Cardiac septum (tissue), 1 donor: ENCODE data around the gene INSC. TPM values are rescaled to one million over a fixed set of nuclear protein-coding genes. Genes with fewer than 3 reads are reported as not detected.

Source experiments
- DNase-seq: peaks from one replicate; pipeline ENCODE4 v3.0.0-alpha.2; 2020; ENCODE audit warnings: low spot score
- intact Hi-C: fragments of 100-400 bp; cut with DNase I; formaldehyde crosslinking; loops from one replicate; pipeline ENCODE4 v1.14.0; 2022
- total RNA-seq: library from RNA; stranded (reverse); fragmentation: NEBNext Ultra II Directional; extraction: Animal tissue kit (Norgen Biotek cat#: 25700); gene quantifications from one replicate; pipeline ENCODE4 v1.2.1, GENCODE V29; 2021
- donor health status: DM: no; HTN: no; CAD: no.

The INSC gene
- total RNA-seq, 1 donor from 2014 or later, result 0.22 TPM

DNA sequence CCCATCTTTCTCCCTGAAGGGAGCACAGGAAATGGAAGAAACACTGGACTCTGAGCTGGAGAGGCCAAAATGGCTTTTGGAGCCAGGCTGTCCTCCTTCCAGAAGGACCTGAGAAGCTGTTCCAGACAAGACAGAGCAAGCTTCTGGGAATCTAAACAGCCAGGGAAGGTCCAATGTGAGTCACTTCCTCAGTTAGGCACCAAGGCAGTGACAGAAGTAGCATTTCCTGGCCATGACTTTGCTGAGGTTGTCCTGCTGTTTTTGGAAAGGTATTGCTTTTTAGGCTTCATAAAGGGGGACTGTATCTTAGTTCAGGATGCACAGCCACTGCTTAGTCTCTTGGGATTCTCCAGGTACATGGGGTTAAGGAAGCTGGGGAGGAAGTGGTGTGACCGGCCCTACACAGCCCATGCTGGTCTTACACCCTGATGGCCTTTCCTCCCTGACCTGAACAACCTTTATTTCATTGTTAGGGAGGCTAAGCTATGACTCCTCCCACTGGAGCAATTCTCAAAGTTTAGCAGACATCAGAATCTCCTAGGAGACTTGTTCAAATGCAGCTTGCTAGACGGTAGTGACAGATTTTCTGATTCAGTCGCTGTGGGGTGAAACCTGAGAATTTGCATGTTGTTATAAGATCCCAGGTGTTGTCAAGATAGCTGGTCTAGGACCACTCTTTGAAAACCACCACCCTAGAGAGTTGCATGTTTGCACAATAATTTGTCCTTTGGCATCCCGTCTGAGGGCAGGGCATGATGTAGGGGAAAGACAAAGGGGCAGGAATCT, 6.8 kb upstream of the INSC start:
- intact Hi-C loops, result no loop called here

DNA sequence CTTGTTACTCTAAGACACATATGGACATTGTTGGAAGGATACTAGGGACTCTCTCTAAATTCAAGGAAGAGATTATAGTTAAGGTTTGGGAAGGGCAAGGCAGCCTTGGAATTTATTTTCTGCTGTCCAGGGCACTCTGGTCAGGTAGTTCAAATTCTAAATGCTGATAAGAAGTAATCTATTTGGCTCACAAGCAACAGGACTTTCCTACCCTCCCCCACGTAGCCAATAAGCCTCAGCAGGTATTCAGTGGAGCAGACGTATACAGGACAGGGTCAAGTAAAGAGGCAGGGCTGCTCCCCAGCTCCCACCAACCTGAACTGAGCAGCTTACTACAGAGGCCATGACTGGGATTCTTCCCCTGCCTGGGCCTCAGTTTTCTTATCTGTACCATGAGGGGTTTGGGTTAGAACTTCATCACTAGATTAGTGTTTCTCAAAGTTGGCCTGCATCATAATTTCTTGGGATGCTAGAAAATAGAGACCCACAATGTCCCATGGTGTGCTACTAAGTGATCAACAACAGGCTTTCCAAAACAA, 6.1 kb upstream of the INSC start:
- no peak for DNase-seq
- intact Hi-C loops, result no loop called here

More for the DNA sequence above, 6.8 kb upstream of the INSC start:
- no peak for DNase-seq

DNA sequence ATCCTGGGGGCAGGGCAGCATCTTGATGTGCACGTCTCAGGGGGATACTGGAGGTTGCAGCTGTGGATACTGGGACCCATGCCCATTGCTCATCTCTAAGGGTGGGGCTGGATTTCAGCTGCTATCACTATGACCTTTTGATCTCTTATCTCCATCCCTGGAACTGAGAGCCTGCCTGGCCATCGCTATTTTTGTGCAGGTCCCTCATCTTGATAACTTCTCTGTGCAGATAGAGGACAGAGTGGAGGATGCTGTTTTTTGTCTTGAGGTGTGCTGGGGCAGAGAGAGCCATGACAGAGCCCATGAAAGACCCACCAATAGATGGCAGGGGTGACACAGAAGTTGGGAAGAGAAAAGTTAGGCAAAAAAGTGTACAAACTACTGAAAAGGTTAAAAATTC, 5.1 kb upstream of the INSC start:
- no peak for DNase-seq
- intact Hi-C loops, result no loop called here

DNA sequence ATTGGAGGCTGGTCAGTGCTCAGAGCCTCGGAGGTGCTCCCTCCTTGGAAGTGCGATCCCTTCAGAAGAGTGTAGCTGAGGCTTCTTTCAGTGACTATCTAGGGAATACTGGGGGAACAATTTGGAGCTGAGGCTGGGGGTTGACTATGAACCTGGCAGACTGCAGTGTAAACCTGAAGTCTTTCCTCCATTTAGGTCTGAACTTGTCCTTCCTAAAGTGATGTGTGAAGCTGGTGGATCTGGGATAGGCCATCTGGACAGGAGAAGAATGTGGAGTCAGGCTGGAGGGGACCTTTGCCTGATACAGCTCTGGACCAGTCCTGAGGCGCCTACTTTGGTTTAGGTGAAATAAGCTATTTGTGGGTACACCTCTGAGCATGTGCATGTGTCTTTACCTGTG, 3.5 kb upstream of the INSC start:
- intact Hi-C loops, result no loop called here
- DNase-seq, result no peak

DNA sequence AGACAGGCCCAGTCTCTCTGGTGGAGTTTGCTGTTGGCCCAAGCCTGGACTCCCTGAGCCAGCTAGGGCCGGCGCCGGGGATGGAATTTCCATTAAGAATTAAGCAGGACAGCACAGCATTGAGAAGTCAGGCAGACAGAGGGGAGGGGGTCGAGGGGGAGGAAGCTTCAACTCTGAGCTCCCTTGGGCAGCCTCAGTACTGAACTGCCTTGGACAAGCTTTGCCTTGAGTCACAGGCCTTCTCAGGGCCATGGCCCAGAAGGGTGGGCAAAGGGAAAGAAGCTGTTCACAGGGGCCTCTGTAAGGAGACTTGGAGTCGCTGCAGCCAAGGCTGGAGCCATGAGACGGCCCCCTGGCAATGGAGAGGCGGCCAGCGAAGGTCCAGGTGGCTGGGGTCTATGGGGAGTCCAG, 2.6 kb upstream of the INSC start:
- no peak for DNase-seq
- intact Hi-C loops, result no loop called here

DNA sequence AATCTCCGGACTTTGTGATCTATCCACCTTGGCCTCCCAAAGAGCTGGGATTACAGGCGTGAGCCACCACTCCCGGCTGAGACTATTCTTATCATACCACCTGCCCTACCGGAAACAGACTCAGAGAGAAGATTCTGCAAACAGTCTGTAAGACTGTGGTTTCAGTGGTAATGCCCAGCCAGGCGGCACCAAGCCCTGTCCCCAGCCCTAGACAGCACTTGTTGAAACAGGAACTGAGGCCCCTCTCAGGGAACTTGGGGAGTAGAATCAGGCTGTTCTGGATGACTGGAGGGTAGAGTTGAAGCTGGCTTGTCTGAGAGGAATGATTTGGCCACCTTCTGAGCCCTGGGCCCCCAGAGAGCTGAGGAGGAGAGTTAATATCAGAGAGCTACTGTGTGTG, 1.3 kb upstream of the INSC start:
- no peak for DNase-seq
- intact Hi-C loops, result no loop called here

DNA sequence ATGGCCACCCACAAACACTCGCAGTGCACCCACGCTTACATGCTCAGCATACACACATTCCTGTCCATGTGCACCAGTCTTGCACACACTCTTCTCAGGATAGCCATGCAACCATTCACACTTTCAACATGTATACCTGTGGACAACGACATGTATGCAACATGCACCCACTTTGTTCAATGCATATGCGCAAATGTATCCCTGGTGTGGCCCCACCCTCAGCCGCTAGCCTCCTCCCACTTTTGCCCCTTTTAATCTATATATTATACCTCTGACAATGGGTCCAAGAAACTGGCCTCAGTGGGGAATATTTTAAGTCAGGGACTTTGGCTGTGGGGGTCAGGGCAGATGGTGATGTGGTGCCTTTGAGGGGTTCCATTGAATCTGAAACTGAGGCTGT, 963 bp downstream of the INSC start:
- intact Hi-C loops, result no loop called here
- no peak for DNase-seq

DNA sequence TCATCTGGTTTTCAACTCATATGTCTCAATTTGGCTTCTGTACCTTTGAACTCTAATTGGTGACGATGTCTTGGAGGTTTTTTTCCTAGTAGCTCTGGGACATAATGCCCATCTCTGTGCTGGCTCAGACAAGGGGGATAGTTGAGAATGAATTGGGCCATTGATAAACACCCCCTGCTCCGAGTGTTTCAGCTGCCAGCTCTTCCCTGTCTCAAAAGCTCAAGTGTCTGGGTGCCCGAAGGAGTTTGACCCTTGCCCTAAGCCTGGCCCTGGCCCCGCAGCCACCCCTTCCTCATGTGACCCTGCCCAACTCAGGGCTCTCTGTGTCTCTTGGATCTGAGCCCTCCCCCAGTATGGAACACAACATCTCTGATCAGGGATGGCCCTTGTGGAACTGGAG, 3.0 kb downstream of the INSC start:
- no peak for DNase-seq

DNA sequence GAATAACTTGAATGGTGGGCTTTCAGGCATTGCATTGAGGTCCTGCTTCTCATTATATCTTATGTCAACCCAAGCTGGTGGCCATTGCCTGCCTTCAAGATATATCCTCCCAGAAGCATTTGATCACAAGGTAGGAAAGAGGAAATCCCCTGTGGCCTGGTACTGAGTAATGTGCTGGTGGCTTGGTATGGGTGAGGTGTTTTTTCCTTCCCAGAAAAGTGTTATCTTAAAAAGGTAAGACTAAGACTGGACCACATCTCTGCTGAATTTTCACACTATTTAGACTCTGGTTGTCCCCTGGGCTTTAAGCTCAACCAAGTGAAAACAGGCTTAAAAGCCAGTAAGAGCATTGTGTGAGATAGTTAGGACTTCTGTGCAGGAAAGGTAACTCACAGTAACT, 3.7 kb downstream of the INSC start:
- intact Hi-C loops, result no loop called here
- no peak for DNase-seq

More for the DNA sequence above, 3.0 kb downstream of the INSC start:
- intact Hi-C loops, result no loop called here

DNA sequence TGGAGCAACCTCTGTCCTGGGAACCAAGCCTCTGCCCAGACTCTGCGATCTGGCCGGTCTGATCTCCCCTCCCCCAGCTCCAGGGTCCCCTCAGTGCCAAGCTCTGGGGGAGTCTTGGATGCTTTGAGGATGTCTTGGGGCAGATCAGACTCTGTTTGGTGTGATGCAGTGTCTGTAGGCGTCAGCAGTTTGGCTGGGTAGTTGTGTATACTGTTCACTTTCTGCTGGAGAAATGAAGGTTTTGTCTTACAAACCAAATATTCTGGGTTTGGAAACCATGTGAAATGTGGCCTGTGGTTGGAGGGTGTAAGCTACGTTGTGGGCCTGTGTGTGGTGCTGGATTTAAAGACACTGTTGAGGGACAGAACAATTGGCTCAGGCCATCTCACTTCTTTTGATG, 4.6 kb downstream of the INSC start:
- DNase-seq, result no peak
- intact Hi-C loops, result no loop called here

DNA sequence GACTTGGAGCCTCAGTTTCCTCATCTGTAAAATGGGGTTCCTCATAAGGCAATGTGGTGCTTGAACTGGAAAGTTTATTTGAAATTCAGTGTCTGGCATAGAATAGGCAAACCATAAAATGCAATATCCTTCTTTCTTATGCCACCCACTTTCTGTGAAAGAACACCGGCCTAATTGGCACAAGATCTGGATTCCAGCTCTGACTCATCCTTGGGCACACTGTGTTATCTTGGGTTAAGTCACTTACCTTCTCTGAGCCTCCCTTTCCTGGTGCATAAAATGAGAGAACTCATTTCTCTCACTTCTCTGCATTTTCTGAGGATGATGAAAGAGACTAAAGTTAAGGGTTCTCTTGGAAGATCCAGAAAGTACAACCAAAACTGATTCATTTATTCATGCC, 5.1 kb downstream of the INSC start:
- no peak for DNase-seq
- intact Hi-C loops, result no loop called here

DNA sequence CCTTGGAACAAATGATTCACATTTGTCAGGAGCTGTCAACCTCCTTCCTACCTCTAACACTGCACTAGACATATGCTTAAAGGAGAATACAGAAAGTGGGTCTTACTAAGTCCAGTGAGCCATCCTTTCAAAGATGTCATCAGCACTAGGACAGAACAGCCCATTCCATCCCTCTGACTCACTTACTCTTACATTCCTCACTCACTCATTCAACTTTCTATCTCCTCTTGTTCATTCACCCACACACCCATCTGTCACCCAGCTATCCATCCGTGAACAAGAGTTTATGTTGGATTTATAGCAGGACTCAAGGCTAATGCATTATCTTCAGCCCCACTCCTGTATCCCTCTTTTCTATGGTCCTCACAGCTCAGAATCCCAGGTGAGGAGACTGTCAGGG, 9.1 kb downstream of the INSC start:
- intact Hi-C loops, result no loop called here
- no peak for DNase-seq

DNA sequence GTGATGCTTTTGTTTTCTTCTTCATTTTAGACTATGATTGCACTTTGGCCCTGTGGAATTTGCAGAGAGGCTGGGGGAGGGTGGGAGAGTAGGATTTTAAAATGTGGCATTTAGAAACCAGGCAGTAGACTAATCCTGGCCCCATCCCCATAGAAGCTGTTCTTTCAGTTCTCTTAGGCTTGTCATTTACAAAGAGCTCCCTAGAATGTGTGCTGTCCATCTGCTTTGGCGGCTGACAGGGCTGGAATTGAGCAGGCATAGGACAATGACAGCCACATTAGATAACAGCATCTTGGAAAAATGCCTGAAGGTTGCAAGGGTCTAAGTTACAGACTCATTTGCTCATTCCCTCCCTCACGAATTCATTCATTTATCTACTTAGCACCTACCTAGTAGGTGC, 9.8 kb downstream of the INSC start:
- no peak for DNase-seq
- intact Hi-C loops, result no loop called here

DNA sequence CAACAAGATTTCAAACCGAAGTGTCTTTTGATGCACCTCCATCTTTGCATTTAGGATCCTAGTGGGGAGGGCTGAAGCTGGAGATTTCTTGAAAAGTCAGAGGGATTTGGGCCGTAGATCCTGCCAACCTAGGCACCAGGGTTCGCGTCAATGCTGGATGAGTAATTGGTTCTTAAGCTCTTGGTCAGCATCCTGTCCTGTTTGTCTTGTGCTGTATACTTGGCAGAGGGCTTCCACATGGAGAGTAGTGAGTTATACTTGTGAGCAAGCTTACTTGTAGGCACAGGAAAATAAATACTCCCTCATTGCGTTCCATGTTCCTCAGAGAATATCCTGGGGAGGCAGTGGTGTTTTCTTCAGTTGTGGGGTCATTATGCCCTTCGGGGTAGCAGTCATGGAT, 12.6 kb downstream of the INSC start:
- intact Hi-C loops, result no loop called here
- DNase-seq, result no peak

DNA sequence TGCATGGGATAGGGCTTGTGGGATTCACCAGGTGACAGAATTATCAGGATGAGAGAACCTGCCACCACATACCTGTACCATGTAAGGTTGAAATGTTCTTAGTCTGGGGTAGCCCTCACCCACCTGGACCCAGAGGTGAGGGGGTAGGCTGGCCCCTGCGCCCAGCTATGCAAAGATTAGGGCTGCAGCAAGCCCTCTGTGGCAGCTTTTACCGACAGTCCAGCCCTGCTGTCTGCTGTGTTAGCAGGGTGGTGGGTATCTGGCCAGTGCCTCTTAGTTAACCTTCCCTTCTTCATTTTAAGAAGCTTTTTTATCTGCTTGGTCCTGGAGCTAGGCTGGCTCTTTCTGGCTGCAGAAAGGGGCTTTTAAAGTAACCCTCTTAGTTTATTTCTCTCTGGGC, 13.9 kb downstream of the INSC start:
- intact Hi-C loops, result no loop called here
- no peak for DNase-seq

DNA sequence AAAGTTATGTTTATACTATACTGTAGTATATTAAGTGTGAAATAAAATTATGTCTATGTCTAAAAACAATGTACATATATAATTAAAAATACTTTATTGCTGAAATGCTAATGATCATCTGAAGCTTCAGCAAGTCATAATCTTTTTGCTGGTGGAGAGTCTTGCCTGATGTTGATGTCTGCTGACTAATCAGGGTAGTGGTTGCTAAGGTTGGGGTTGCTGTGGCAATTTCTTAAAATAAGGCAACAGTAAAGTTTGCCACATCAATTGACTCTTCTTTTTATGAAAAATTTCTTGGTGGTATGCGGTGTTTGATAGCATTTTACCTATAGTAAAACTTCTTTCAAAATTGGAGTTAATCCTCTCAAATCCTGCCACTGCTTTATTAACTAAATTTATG, 21.4 kb downstream of the INSC start:
- no peak for DNase-seq
- intact Hi-C loops, result no loop called here

DNA sequence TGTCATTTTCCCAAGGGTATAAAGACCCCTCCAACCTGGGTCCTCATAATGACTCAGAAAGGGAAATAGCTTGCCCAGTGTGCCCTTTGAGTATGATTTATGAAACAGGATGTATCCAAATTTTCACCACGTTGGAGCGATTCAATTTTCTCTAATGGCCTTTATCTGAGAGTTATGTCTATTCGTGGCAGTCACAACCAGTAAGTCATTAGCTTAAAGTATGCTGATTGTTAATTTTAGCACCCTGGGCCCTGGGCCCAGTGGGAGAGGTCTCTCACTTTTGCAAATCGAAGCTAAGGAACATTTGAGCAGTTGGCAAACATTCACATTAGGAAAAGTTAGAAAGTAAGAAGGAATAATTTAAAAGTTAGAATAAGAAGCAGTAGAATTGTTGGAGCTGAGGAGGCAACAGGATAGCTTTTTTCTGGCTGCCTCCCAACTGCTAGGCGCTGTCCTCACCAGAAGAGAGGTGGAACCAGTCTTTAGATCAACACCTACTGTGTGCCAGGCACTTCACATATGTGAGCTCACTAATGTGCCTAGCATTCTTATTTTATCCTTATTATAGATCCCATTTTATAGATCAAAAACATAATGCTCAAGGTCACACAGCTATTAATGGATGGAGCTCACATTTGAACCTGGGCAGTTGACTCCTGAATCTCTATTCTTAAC, 24.5 kb downstream of the INSC start:
- DNase-seq, result no peak
- intact Hi-C loops, result no loop called here

DNA sequence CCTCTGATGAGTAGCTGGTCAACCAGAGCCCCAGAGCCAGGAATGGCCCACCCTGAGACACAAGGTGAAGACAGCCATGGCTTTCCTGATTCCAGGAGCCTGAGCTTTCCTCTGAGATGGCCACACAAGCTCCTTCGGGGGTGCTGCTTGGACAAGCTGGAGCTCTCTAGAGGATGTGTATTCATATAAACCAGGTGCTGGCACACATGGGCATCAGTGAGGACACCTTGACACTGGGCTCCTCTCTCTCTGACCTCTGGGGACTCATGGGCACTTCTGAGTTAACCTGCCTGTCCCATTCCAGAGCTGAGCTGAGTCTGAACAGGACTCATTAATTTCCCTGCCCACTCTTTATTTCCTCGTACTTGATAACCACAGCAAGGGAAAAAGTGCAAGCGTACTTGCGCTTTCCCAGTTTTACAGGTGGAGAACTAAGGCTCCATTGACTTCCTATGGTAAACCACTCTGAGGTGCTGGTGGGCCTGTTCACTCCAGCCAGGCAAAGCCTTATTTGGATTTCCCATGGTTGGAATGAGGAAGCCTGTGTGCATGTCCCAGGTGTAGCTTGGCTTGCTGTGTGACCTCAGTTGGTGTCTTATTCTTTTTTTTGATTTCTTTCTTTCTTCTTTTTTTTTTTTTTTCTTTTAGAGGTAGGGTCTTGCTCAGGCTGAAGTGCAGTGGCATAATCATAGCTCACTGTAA, 25.4 kb downstream of the INSC start:
- DNase-seq, result no peak
- intact Hi-C loops, result no loop called here

DNA sequence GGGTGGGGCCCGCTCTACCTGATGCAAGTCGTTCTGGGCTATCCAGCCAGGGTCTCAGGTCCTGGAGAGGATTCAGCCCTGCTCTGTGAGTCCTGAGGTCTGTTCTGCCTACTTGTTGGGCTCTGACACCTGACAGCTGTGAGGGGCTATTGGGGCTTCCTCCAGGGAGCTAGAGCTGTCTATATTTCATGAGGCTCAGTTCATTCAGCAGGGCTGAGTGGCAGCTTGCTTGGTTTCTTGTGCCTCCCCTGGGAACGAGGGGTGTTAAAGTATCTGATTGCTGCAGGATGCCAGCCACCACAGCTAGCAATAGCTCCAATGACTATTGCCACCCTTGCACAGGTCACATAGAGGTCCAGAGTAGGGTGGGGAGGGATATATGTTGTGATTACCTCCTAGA, 26.7 kb downstream of the INSC start:
- intact Hi-C loops, result no loop called here
- no peak for DNase-seq

DNA sequence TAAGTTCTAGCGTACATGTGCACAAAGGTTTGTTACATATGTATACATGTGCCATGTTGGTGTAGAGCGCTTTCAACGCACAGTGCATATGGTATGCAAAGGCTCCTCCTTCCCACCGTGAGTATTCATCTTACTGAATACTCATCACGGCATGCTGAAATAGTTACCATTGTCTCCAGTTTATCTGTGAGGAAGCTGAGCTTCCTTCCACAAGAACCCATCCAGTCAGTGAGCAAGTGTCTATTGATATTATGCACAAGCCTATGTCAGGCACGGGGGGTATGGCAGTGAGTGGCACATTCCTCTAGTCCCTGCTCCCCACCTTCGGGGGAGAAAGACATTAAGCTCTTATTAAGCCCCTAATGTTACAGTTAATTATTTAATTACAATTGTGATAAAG, 28.1 kb downstream of the INSC start:
- DNase-seq, result no peak
- intact Hi-C loops, result no loop called here

DNA sequence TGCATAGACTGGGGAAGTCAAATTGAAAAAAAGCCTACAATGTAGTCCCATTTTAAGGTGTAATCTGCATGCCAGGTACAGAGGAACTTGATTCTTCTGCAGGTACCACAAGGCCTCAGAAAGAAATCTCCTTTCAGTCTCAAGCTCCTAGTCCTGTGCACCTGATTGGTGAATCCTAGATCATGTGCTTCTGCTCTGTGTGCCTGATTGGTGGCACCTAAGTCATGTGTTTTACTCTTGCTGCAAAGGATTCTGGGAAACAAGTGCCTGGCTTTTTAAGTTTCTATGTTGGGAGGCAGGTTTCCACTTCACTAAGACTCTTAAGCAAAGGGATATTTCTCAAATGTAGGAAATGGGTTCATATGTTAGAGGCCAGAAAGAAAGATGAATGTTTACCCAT, 29.1 kb downstream of the INSC start:
- intact Hi-C loops, result no loop called here
- no peak for DNase-seq
